OCI-LY1 (cell line): ENCODE results near the gene XYLB.

Experiments used
- CTCF ChIP-seq: fragments of 200-600 bp; sonication (generic), shearing (Covaris generic); IDR thresholded peaks from 2 replicates; pipeline ENCODE4 v1.5.1; 2017; ENCODE audit warnings: mild to moderate bottlenecking, antibody characterized with exemption, low read length, moderate library complexity, mixed read lengths
- EZH2 ChIP-seq: fragments of 200-600 bp; sonication (generic), shearing (Covaris generic); IDR thresholded peaks from 2 replicates; pipeline ENCODE4 v1.8.0; 2017; ENCODE audit warnings: borderline replicate concordance, mixed run types, mild to moderate bottlenecking, antibody characterized with exemption, low read length, moderate library complexity, mixed read lengths

DNA sequence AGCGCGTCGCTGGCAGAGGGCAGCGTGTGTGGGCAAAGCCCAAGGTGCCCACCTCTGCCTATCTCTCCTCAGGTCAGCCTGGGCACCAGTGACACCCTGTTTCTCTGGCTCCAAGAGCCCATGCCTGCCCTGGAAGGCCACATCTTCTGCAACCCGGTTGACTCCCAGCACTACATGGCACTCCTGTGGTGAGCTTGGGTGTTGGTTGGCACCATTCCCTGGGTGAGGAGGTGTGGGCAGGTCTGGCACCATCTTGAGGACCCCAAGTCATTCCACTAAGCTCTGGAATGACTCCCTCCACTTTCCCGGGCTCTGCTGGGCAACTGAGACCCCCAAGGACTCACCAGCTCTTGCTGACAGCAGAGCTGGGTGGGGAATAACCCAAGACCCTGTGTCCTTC lies 28.5 kb downstream of the XYLB start:
- TF ChIP-seq CTCF = no peak
- TF ChIP-seq EZH2 = no peak
